GM21360 (cell line): ENCODE results near the gene OTOL1.

Experiments
- ATAC-seq: cut with Tn5 transposase; IDR thresholded peaks from one replicate; pipeline ENCODE4 v1.9.1; 2021; ENCODE audit warnings: mild to moderate bottlenecking, moderate library complexity; ENCODE audit not compliant: unreplicated experiment

The OTOL1 gene

DNA sequence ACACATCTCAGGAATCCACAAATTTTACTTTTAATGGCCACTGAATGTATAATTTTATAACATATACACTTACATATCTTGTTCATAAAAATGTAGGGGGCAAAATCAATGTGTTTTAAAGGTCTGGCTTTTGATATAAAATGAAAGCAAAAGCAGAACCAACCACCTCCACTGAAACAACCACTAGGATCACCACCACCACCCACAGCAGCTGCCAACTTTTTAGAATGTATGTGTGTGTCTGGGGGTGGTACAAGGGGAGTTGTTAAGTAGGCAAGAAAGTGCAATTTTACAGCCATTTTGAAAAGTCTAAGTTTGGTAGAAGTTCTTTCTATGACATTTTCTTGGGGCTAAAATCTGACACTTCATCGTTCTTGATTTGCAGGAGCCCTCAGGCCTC, 44.0 kb downstream of the OTOL1 start:
- peak; percentile 85 for ATAC-seq

DNA sequence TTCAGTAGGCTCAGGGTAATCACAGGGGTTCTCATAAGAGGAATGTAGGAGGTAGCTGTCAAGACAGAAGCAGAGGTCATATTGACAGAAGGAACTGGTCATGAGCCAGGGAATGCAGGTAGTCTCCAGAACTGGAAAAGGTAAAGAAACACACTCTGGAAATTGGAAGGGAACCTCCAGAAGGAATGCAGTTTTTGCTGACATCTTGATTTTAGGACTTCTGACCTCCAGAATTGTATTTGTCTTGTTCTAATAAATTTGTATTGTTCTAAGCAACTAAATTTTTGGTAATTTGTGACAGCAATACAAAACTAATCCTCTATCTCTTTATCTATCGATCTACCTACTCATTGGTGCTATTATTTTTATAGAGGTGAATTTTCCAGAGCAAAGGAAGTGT, 49.2 kb downstream of the OTOL1 start:
- ATAC-seq, result no peak

DNA sequence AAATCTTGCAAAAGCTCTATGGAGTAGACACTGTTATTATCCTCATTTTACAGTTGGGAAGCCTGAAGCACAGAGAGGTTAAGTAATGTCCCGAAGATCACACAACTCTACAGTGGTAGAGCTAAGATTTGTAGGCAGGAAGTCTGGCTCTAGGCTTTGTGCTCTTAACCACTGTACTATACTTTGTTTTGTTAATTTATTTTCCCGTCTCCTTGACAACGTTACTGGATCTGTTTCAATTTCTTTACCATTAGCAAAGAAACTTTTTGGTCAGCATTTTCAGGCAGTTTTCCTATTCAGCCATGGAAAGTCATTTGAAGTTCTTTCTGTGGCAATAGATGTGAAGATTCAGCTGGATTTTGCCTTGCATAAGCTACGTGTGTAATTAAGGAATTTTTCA, 51.7 kb downstream of the OTOL1 start:
- ATAC-seq, result no peak

DNA sequence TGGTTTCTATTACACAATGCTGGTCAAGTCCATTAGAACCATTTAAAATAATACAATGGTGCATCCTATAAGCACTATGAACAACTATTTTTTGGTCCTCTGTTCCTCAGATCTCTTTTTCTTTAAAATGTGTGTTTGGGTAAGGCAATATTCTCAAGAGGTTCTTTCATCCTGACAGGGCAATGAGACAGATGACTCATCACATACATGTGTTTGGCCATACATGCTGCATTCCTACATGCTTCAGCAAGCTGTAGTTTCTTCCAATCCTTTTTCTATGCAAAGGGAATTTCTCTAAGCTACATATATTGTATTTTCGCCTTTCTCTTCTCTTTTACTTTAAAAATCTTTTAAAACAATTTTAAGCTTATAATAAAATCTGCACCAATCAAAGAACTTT, 52.7 kb downstream of the OTOL1 start:
- ATAC-seq, result peak; percentile 44

DNA sequence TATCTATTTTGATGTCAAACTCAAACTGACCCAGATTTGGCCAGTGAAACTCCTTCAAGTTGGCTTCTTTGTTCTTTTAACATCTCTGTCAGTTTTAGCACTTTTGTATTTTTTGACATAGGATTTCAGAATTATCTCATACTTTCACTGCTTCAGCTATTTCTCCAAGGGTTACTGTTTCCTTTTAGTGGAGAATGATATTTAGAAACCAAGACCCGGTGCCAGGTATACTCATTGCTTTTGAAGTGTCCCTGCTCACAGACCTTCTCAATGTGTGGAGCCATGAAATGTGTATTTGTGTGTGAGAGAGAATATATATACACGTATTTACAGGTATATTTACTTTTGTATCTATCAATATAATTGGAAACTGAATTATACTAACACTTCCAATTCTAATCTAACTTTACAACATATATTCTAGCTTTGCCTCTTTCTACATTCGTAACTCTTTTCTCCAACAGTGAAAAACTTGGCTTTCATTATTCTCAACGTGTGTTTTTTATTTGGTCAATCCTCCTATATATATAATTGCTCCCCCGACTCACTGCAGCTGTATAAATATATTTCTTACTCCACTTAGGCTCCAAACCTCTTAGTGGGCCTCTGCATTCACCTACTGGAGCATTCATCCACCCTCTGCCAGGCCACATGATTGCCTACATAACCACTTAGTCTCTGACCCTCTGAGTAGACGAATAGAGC, 54.0 kb downstream of the OTOL1 start:
- no peak for ATAC-seq

DNA sequence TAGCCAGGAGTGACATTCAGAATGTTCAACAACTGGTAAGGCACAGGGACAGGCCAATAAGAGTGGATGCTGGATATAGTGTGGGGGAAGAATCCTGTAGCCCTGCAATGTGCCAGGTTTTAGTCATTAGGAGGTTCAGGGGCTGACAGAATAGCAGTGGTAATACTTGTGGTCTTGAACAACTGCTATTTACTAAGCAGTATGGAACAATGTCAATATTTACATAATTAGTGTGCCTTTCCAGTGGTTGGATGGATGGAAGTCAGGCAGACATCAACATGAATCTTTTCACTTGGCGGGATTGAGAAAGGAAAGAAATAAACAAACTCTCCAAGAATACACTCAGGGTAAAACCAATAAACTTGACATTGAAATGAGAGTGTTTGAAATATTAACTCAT, 55.1 kb downstream of the OTOL1 start:
- ATAC-seq, result no peak

DNA sequence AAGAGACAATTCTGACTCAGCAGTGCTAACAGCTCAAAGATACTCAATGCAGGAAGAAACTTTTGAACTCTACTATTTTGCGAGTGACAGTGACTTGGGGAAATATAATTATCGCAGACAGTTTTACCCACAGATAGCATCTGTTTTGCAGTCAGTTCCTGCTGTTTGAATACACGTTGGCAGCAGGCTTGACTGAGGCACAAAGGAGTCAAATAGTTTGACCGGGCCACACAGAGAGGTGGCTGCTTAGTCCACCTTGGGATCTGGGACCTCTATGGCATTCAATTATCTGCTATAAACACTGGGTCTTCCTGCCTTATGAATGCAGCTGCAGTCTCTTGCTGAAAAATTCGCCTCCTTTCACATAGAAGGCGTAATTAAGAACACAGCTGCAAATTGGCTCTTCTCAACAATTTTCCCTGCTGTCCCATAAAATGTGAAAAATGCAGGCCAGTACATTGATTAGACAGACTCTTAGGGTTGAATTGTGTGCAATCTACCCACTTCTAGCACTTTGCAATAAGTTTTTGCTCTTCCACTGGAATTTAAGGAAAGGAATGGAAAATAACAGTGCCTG, 56.5 kb downstream of the OTOL1 start:
- ATAC-seq, result no peak
